GM18907 (cell line): Measurements from ENCODE around the gene FAM217A.

Experiments
- ATAC-seq: cut with Tn5 transposase; IDR thresholded peaks from one replicate; pipeline ENCODE4 v1.9.1; 2021; ENCODE audit warnings: mild to moderate bottlenecking, moderate library complexity; ENCODE audit not compliant: unreplicated experiment

Gene FAM217A

GRCh38 chr6:4088704-4089103 lies 9.8 kb upstream of the FAM217A start:
- no peak for ATAC-seq

DNA sequence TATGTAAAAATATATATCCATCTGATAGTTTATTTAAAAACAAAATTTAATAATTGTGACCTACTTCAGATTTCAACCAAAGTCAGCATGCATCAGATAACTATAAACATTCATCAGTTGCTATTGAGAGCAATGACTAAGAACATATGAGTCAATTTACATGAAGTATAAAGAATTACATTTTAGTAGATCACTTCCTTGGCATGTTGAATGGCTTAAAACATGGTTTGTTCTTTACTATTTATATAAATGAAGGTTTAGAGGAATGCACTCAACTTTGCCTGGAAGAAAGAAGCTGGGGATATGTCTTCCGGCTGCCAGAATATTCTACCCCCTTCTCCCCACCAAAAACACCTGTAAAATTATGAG lies 6.4 kb upstream of the FAM217A start:
- no peak for ATAC-seq

- no peak for ATAC-seq
Measured at GRCh38 chr6:4084444-4085331, 5.8 kb upstream of the FAM217A start.

GRCh38 chr6:4074478-4075235 lies 4.3 kb downstream of the FAM217A start:
- no peak for ATAC-seq

- ATAC-seq = no peak
Measured at GRCh38 chr6:4071330-4071729, 7.6 kb downstream of the FAM217A start.

GRCh38 chr6:4069199-4069598 lies 9.7 kb downstream of the FAM217A start:
- ATAC-seq = no peak

- ATAC-seq = no peak
Measured at GRCh38 chr6:4067673-4068072, 11.3 kb downstream of the FAM217A start.

GRCh38 chr6:4066029-4066755 lies 12.7 kb downstream of the FAM217A start:
- no peak for ATAC-seq

- no peak for ATAC-seq
Measured at GRCh38 chr6:4059115-4059777, 19.7 kb downstream of the FAM217A start.

GRCh38 chr6:4057036-4057435 lies 21.9 kb downstream of the FAM217A start:
- ATAC-seq = no peak

- no peak for ATAC-seq
Measured at GRCh38 chr6:4055420-4056041, 23.4 kb downstream of the FAM217A start.

DNA sequence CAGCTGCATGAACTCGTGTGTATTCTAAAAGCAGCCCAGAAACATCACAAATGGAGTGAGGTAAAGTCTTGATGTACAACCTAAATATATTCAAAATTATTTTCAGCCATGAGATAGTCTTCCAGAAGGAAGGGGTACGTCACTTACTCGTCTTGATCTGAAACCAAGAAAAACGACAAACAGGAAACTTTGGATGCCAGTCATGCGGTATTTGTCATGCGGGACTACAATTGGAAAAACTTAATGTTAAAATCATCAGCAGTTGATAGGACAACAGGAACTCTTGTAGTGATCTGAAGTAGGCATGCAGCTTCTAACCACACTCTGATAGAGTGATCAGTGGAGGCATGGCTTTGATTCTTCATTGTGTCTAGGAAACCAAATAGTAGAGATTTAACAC lies 29.7 kb downstream of the FAM217A start:
- no peak for ATAC-seq

GRCh38 chr6:4041480-4041879 lies 37.5 kb downstream of the FAM217A start:
- ATAC-seq = no peak

GRCh38 chr6:4039348-4039747 lies 39.6 kb downstream of the FAM217A start:
- ATAC-seq = no peak

DNA sequence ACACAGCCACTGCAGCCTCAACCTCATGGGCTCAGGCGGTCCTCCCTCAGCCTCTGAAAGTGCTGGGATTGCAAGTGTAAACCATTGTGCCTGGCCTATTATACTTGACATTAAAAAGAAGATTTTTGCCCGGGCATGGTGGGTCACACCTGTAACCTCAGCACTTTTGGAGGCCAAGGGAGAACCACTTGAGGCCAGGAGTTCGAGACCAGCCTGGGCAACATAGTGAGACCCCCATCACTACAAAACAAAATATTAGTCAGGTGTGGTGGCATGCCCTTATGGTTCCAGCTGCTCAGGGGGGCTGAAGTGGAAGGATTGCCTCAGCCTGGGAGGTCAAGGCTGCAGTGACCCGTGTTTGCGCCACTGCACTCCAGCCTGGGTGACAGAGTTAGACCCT lies 42.4 kb downstream of the FAM217A start:
- ATAC-seq = no peak

DNA sequence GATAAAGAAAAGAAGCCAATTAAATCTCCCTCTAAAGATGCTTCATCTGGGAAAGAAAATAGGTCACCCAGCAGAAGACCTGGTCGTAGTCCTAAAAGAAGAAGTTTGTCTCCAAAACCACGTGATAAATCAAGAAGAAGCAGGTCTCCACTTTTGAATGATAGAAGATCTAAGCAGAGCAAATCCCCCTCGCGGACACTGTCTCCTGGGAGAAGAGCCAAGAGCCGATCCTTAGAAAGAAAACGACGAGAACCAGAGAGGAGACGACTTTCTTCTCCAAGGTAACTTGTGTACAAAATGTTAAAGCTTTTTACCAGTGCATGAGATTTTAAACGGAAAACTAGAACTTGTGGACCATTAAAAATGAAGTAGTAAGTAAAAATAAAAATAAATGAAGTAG lies 46.5 kb downstream of the FAM217A start:
- no peak for ATAC-seq

DNA sequence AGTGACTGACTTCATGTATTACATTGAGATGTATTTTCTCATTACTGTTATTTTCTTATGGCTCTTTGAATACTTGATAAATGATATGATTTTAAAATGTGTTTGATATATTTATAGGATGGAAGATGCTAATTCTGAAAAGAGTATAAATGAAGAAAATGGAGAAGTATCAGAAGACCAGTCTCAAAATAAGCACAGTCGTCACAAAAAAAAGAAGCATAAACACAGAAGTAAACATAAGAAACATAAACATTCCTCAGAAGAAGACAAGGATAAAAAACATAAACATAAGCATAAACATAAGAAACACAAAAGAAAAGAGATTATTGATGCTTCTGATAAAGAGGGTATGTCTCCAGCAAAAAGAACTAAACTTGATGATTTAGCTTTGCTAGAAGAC lies 47.5 kb downstream of the FAM217A start:
- no peak for ATAC-seq

GRCh38 chr6:4030669-4031068 lies 48.3 kb downstream of the FAM217A start:
- no peak for ATAC-seq

GRCh38 chr6:4029687-4030086 lies 49.2 kb downstream of the FAM217A start:
- no peak for ATAC-seq

DNA sequence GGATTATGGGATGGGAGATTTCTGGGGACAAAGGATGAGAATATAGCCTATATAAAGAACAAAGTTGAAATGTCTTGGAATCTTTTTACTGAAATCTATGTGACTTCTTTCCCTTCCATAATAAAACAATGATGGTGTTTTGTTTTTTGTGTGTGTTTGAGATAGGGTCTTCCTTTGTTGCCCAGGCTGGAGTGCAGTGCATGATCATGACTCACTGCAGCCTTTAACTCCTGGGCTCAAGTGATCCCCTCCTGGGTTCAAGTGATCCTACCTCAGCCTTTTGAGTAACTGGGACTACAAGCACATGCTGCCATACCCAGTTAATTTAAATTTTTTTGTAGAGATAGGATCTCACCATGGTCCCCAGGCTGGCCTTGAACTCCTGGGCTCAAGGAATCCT lies 50.9 kb downstream of the FAM217A start:
- no peak for ATAC-seq

- ATAC-seq = no peak
Measured at GRCh38 chr6:4025681-4026080, 53.3 kb downstream of the FAM217A start.
